IPS-20b (cell line): Measurements from ENCODE around the gene ZNF726.
"Not testable (repeated sequence)": the region's sequence is repeated elsewhere in the genome, so short reads cannot be mapped to it uniquely, and the experiment has no call there.

Experiments
- H3K27ac ChIP-seq: one replicate; pipeline ENCODE4 v1.5.1; 2013; ENCODE audit warnings: low read length
- H3K27me3 ChIP-seq: 2 replicates; pipeline ENCODE4 v1.6.1; 2013; ENCODE audit warnings: mild to moderate bottlenecking, low read length, inconsistent platforms; ENCODE audit not compliant: insufficient read depth
- H3K36me3 ChIP-seq: 2 replicates; pipeline ENCODE4 v1.6.1; 2013; ENCODE audit warnings: low read depth, mild to moderate bottlenecking, inconsistent platforms, low read length, moderate library complexity; ENCODE audit not compliant: insufficient read depth
- H3K4me1 ChIP-seq: 2 replicates; pipeline ENCODE4 v1.6.1; 2013; ENCODE audit warnings: mild to moderate bottlenecking, control low read depth, inconsistent platforms, low read length, moderate library complexity; ENCODE audit not compliant: insufficient read depth
- H3K4me3 ChIP-seq: 2 replicates; pipeline ENCODE4 v1.5.1; 2013; ENCODE audit warnings: mild to moderate bottlenecking, low read length, inconsistent platforms
- H3K9ac ChIP-seq: 2 replicates; pipeline ENCODE4 v1.6.1; 2013; ENCODE audit warnings: low read depth, mild to moderate bottlenecking, inconsistent platforms, low read length, moderate library complexity
- H3K9me3 ChIP-seq: 2 replicates; pipeline ENCODE4 v1.6.1; 2013; ENCODE audit warnings: mild to moderate bottlenecking, low read depth, low read length, inconsistent platforms; ENCODE audit not compliant: insufficient read depth

The ZNF726 gene

DNA sequence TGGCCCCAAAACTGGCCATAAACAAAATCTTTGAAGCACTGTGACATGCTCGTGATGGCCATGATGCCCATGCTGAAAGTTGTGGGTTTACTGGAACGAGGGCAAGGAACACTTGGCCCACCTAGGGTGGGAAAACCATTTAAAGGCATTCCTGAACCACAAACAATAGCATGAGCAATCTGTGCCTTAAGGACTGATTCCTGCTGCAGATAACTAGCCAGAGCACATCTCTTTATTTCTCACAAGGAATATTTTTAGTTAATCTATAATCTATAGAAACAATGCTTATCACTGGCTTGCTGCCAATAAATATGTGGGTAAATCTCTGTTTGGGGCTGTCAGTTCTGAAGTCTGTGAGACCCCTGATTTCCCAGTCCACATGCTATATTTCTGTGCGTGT lies 10.3 kb upstream of the ZNF726 start:
- Histone ChIP-seq H3K27ac (no peak overlapping the region), H3K4me3 (no peak overlapping the region), H3K9ac (no peak overlapping the region), H3K4me1 (no peaks in the 10 kb centered on the region), H3K9me3 (peaks cover 93% of the 10 kb centered on the region), H3K36me3 (no peaks in the 10 kb centered on the region), H3K27me3 (no peaks in the 10 kb centered on the region)

DNA sequence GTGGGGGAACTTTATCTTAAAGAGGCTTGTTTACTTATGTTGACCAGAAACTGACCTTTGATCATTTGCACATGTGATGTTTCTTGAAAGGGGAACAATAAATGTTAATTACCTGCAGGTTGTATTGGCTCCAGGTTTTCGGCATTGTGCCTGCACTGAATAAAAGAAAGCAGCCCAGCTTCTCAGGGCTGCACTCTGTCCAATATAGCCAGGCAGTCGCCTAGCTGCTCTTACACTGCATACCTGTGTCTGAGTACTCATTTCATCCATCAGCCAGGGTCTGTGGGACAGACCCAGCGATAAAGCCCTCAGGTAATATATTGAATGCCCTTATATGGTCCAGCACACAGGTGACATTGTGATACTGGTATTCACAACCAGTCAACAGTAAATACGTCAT lies 8.9 kb upstream of the ZNF726 start:
- Histone ChIP-seq H3K36me3 (no peaks in the 10 kb centered on the region), H3K27ac (no peak overlapping the region), H3K9ac (no peak overlapping the region), H3K4me3 (no peak overlapping the region), H3K9me3 (peaks cover 98% of the 10 kb centered on the region), H3K4me1 (no peaks in the 10 kb centered on the region), H3K27me3 (no peaks in the 10 kb centered on the region)

DNA sequence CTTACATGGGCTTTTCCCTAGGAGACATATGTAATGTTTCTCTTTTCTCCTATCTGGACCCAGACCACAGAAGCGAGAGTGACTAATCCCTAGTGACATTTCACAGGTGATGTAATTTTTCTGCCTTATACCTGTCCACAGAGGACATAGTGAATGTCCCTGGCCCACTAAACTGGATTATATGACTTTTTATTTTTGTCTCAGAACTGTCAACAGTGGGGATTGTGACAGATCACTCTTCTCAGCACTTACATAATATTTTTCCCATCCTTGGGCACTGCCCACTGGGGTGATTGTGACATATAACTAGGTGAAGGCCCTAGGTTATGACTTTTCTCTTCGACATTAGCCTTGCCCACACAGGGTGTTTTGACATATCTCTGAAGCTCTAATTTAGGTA lies 7.9 kb upstream of the ZNF726 start:
- H3K36me3 ChIP-seq = no peaks in the 10 kb centered on the region
- peaks cover 97% of the 10 kb centered on the region for H3K9me3 ChIP-seq
- no peak overlapping the region for H3K9ac ChIP-seq
- H3K27ac ChIP-seq = no peak overlapping the region
- H3K4me1 ChIP-seq = no peaks in the 10 kb centered on the region
- H3K4me3 ChIP-seq = no peak overlapping the region
- no peaks in the 10 kb centered on the region for H3K27me3 ChIP-seq

DNA sequence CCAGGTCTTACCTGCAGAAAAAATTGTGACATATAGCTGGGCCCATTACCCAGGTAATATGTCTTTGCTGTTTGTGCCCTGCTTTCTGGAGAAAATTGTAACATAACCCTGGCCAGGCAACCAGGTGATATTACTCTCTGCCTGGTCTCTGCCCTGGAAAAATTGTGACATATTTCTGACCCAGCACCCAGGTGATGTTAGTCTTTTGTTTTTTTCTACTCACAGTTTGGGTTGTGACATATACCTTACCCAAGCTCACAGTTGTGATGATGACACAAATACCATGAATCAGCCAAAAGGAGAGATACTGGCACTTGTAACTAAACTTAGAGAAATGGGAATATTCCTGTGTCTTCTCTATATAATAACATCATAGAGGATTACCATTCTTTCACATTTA lies 6.5 kb upstream of the ZNF726 start:
- Histone ChIP-seq H3K4me3 (no peak overlapping the region), H3K4me1 (no peaks in the 10 kb centered on the region), H3K36me3 (no peaks in the 10 kb centered on the region), H3K27ac (no peak overlapping the region), H3K9me3 (peaks cover 98% of the 10 kb centered on the region), H3K27me3 (no peaks in the 10 kb centered on the region), H3K9ac (no peak overlapping the region)

DNA sequence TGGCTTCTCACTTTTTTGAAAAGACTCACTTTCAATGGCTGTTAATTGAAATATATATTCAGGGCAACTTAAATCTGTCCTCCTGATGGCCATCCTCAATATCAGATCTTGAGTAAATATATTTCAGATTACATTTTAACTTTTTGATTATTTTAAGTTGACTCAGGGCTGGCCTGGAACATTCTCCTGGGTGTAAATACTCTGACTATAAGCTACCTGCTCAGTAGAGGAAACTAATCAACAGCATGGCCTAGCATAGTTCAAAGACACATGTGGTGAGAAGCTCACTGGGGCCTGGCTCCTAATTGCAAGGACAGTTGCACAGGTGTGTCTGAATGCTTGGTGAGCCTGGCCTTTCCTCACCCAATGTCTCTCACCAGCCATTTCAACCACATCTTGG lies 5.5 kb upstream of the ZNF726 start:
- Histone ChIP-seq H3K36me3 (no peaks in the 10 kb centered on the region), H3K9me3 (peaks cover 98% of the 10 kb centered on the region), H3K27ac (no peak overlapping the region), H3K27me3 (no peaks in the 10 kb centered on the region), H3K4me3 (no peak overlapping the region), H3K4me1 (no peaks in the 10 kb centered on the region), H3K9ac (no peak overlapping the region)

DNA sequence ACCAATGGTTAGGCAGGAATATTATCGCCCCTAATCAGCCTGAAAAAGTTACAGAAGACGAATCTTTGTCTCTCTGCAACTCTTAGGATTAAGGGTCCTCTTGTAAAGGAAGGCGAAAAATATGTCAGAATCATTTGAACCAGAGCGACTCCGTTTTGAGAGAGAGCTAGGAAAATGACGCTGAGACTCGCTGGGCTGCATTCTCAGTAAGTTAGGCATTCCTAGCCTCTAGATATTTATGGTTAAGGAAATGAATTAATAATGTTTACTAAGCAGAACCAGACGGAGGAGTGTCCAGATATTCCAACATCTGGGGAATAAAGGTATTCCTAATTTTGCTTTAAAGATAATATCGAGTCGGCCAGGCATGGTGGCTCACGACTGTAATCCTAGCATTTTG lies 755 bp upstream of the ZNF726 start:
- H3K9ac ChIP-seq = no peak overlapping the region

DNA sequence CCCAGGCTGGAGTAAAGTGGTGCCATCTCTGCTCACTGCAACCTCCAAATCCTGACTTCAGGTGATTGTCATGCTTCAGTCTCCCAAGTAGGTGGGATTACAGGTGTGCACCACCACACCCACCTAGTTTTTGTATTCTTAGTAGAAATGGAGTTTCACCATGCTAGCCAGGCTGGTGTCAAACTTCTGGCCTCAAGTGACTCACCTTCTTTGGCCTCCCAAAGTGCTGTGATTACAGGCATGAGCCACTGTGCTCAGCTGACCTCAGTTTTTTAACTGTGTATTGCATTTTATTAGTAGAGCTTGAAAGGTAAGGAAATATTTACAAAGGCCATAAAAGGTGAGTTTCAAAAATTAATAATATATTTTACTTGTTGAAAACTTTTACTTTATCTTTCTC lies 2.3 kb downstream of the ZNF726 start:
- H3K4me1 ChIP-seq = no peaks in the 10 kb centered on the region
- H3K27ac ChIP-seq = no peak overlapping the region
- peaks cover 18% of the 10 kb centered on the region; the same call in 1 of the 2 replicates for H3K36me3 ChIP-seq
- H3K4me3 ChIP-seq = no peak overlapping the region
- peaks cover 64% of the 10 kb centered on the region for H3K9me3 ChIP-seq
- no peaks in the 10 kb centered on the region for H3K27me3 ChIP-seq
- no peak overlapping the region for H3K9ac ChIP-seq

More for the DNA sequence above, 755 bp upstream of the ZNF726 start:
- Histone ChIP-seq H3K4me1 (no peaks in the 10 kb centered on the region), H3K4me3 (peak overlapping the region; percentile 79; the same call in 1 of the 2 replicates), H3K9me3 (peaks cover 86% of the 10 kb centered on the region), H3K36me3 (no peaks in the 10 kb centered on the region; the same call in 1 of the 2 replicates), H3K27me3 (no peaks in the 10 kb centered on the region), H3K27ac (no peak overlapping the region)

DNA sequence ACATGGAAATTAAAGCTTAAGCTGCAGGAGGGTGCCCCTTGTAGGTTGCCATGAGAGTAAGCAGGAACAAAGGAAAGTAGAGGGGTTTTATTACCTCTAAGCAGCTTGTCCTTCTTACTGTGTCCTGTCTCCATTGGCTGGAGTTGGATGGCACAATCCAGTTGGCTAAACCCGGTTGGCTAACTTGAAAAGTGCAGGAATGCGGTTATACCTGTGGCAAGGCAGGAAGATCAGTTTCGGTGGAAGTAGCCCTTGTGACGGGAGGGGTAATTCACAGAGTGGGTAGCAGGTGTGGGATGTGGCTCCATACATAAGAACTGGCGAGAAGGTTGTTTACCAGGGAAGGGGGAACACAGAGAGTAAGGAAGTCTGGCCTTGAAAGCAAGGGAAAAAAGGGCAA lies 3.2 kb downstream of the ZNF726 start:
- Histone ChIP-seq H3K9ac (no peak overlapping the region), H3K4me3 (no peak overlapping the region), H3K36me3 (peaks cover 22% of the 10 kb centered on the region; the same call in 1 of the 2 replicates), H3K27me3 (no peaks in the 10 kb centered on the region), H3K4me1 (no peaks in the 10 kb centered on the region), H3K27ac (no peak overlapping the region), H3K9me3 (peaks cover 62% of the 10 kb centered on the region)

DNA sequence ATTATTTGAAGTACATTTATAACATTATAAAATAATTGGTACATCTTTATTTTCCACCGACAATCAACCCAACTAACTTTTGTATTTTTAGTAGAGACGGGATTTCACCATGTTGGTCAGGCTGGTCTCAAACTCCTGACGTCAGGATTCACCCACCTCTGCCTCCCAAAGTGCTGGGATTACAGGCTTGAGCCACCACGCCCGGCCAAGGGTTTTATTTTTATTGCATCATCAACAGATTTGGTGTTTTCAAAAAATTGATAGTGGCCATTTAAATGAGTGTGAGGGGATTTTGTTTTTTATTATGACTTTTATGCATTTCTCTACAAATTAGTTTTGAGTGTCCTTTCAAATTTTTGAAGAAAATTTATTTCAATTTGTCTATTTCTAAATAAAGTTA lies 10.6 kb downstream of the ZNF726 start:
- H3K27ac ChIP-seq = no peak overlapping the region
- H3K36me3 ChIP-seq = peaks cover 25% of the 10 kb centered on the region; the same call in 1 of the 2 replicates
- no peak overlapping the region for H3K4me3 ChIP-seq
- no peaks in the 10 kb centered on the region for H3K27me3 ChIP-seq
- H3K9me3 ChIP-seq = peaks cover 74% of the 10 kb centered on the region
- no peaks in the 10 kb centered on the region for H3K4me1 ChIP-seq
- no peak overlapping the region for H3K9ac ChIP-seq

DNA sequence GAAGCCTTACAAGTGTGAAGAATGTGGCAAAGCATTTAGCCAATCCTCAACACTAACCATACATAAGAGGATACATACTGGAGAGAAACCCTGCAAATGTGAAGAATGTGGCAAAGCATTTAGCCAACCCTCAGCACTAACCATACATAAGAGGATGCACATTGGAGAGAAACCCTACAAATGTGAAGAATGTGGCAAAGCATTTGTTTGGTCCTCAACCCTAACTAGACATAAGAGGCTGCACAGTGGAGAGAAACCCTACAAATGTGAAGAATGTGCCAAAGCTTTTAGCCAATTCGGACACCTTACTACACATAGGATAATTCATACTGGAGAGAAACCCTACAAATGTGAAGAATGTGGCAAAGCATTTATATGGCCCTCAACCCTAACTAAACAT lies 18.2 kb downstream of the ZNF726 start:
- no peak overlapping the region for H3K27ac ChIP-seq
- peaks cover 3% of the 10 kb centered on the region; the same call in 1 of the 2 replicates for H3K36me3 ChIP-seq
- peaks cover 78% of the 10 kb centered on the region for H3K9me3 ChIP-seq
- no peak overlapping the region for H3K9ac ChIP-seq
- no peaks in the 10 kb centered on the region for H3K27me3 ChIP-seq
- H3K4me3 ChIP-seq = no peak overlapping the region
- H3K4me1 ChIP-seq = no peaks in the 10 kb centered on the region

DNA sequence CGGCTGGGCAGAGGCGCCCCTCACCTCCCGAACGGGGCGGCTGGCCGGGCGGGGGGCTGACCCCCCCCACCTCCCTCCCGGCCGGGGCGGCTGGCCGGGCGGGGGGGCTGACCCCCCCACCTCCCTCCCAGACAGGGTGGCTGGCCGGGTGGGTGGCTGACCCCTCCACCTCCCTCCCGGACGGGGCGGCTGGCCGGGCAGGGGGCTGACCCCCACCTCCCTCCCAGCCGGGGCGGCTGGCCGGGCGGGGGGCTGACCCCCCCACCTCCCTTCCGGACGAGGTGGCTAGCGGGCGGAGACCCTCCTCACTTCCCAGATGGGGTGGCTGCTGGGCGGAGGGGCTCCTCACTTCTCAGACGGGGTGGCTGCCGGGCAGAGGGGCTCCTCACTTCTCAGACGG lies 22.3 kb downstream of the ZNF726 start:
- not testable (repeated sequence) for H3K36me3 ChIP-seq, H3K4me3 ChIP-seq, H3K27me3 ChIP-seq, H3K4me1 ChIP-seq, H3K9ac ChIP-seq, H3K27ac ChIP-seq
- H3K9me3 ChIP-seq = peaks cover 87% of the 10 kb centered on the region

DNA sequence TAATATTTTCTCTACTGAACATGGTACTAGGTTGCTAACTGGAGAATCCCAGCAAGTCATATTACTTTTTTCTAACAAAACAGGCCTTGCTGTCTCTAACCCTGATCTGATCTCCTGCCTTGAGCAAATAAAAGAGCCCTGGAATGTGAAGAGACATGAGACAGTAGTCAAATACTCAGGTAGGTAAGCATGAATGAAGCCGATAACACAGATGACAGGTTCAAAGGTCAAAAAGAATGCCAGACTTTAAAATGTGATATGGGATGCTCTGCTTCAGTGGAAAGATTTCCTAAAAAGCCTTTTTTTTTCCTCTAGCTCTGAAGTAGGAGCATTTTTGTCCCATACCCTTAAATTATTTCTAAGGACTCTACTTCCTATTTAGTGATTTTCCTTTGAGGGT lies 28.7 kb downstream of the ZNF726 start:
- H3K27ac ChIP-seq = no peak overlapping the region
- no peak overlapping the region for H3K4me3 ChIP-seq
- no peaks in the 10 kb centered on the region for H3K36me3 ChIP-seq
- H3K27me3 ChIP-seq = no peaks in the 10 kb centered on the region
- H3K9ac ChIP-seq = no peak overlapping the region
- H3K9me3 ChIP-seq = peaks cover 82% of the 10 kb centered on the region
- H3K4me1 ChIP-seq = no peaks in the 10 kb centered on the region

DNA sequence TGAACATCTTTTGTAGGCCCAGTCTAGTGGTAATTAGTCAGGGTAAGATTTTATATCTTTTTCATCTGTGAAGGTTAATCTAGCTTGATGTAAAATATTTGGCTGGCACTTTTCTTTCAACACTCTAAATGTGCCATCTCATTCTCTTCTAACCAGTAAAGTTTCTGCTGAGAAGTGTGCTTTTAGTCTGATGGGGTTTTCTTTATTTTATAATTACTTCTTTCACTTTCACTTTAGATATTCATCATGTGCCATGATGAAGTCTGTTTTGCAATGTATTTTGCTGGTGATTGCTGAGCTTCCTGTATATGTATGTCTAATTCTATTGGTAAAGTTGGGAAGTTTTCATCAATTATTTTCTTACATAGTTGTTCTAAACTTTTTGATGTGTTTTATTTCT lies 31.9 kb downstream of the ZNF726 start:
- Histone ChIP-seq H3K9ac (no peak overlapping the region), H3K36me3 (no peaks in the 10 kb centered on the region), H3K27ac (no peak overlapping the region), H3K27me3 (no peaks in the 10 kb centered on the region), H3K9me3 (peaks cover 73% of the 10 kb centered on the region), H3K4me1 (no peaks in the 10 kb centered on the region), H3K4me3 (no peak overlapping the region)
